Keratinocyte (primary cell): Measurements from ENCODE around the gene ITPR1.

Experiments
- CTCF ChIP-seq, 3 experiments: IDR thresholded peaks in 1 of 3; conservative IDR thresholded peaks in 1 of 3; optimal IDR thresholded peaks in 1 of 3; 2 replicates in 2 of 3; 3 replicates in 1 of 3; pipeline versions ENCODE3 to v1.5.1; 2011; ENCODE audit warnings: low read length in 3 of 3, mild to moderate bottlenecking in 3 of 3, moderate library complexity in 2 of 3, control low read depth in 1 of 3, inconsistent platforms in 1 of 3; ENCODE audit not compliant: insufficient read depth in 2 of 3; ENCODE audit errors: extremely low read depth in 1 of 3
- EZH2 ChIP-seq: IDR thresholded peaks from one replicate; pipeline ENCODE4 v1.6.1; 2012; ENCODE audit warnings: inconsistent platforms, mild to moderate bottlenecking, low read length, moderate library complexity

- TF ChIP-seq CTCF (optimal IDR thresholded peaks at IDR 0.05 in 1 of 3, IDR thresholded peaks at IDR 0.05 in 1 of 3, conservative IDR thresholded peaks at IDR 0.05 in 1 of 3; ENCODE audit: extremely low read depth in 1 of 3, insufficient read depth in 2 of 3, low read length in 3 of 3) (no peak), EZH2 (no peak)
Observed at GRCh38 chr3:4823986-4824925, 331.1 kb downstream of the ITPR1 start.
